GM12878 (cell line): ENCODE data around the gene CA10.

Experiments
- CHD4 ChIP-seq: fragments of 200-600 bp; sonication (generic); IDR thresholded peaks from 2 replicates; pipeline ENCODE4 v1.6.1; 2016; ENCODE audit warnings: mild to moderate bottlenecking
- DPF2 ChIP-seq: fragments of 450-650 bp; IDR thresholded peaks from 2 replicates; pipeline ENCODE4 v1.6.1; 2017; ENCODE audit warnings: mild to moderate bottlenecking
- HDGF ChIP-seq: fragments of 450-650 bp; IDR thresholded peaks from 2 replicates; pipeline ENCODE4 v1.6.1; 2016; ENCODE audit warnings: antibody characterized with exemption
- SMC3 ChIP-seq: IDR thresholded peaks from 2 replicates; pipeline ENCODE4 v1.6.1; 2011; ENCODE audit warnings: low read length, improper control_type of control experiment, borderline replicate concordance
- SPI1 ChIP-seq: IDR thresholded peaks from 2 replicates; pipeline ENCODE4 v1.6.1; 2011; ENCODE audit warnings: low read depth, mild to moderate bottlenecking, low read length, moderate library complexity, borderline replicate concordance; ENCODE audit not compliant: insufficient read depth
- TAF1 ChIP-seq: IDR thresholded peaks from 2 replicates; pipeline ENCODE4 v1.6.1; 2011; ENCODE audit warnings: mild to moderate bottlenecking, low read depth, low read length, borderline replicate concordance
- YY1 ChIP-seq: IDR thresholded peaks from 2 replicates; pipeline ENCODE4 v1.6.1; 2011; ENCODE audit warnings: low read depth, mild to moderate bottlenecking, low read length
- TF ChIP-seq, protein P1 (sequence below): fragments of 450-650 bp; conservative IDR thresholded peaks from 2 replicates; pipeline ENCODE4 v1.6.1; 2017; ENCODE audit warnings: mild to moderate bottlenecking, moderate library complexity
- TF ChIP-seq, protein P2 (sequence below): IDR thresholded peaks from 2 replicates; pipeline ENCODE4 v1.6.1; 2012; ENCODE audit warnings: mild to moderate bottlenecking, low read depth, low read length
- TF ChIP-seq, protein P3 (sequence below): fragments of 450-650 bp; IDR thresholded peaks from 2 replicates; pipeline ENCODE4 v1.6.1; 2017; ENCODE audit warnings: mild to moderate bottlenecking

GRCh38 chr17:51709694-51710633, 448.6 kb downstream of the CA10 start:
- no peak for TF ChIP-seq TAF1
- TF ChIP-seq, protein P1, sequence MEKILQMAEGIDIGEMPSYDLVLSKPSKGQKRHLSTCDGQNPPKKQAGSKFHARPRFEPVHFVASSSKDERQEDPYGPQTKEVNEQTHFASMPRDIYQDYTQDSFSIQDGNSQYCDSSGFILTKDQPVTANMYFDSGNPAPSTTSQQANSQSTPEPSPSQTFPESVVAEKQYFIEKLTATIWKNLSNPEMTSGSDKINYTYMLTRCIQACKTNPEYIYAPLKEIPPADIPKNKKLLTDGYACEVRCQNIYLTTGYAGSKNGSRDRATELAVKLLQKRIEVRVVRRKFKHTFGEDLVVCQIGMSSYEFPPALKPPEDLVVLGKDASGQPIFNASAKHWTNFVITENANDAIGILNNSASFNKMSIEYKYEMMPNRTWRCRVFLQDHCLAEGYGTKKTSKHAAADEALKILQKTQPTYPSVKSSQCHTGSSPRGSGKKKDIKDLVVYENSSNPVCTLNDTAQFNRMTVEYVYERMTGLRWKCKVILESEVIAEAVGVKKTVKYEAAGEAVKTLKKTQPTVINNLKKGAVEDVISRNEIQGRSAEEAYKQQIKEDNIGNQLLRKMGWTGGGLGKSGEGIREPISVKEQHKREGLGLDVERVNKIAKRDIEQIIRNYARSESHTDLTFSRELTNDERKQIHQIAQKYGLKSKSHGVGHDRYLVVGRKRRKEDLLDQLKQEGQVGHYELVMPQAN = no peak
- no peak for TF ChIP-seq HDGF
- TF ChIP-seq SPI1 = no peak
- no peak for TF ChIP-seq SMC3
- no peak for TF ChIP-seq YY1
- TF ChIP-seq, protein P2, sequence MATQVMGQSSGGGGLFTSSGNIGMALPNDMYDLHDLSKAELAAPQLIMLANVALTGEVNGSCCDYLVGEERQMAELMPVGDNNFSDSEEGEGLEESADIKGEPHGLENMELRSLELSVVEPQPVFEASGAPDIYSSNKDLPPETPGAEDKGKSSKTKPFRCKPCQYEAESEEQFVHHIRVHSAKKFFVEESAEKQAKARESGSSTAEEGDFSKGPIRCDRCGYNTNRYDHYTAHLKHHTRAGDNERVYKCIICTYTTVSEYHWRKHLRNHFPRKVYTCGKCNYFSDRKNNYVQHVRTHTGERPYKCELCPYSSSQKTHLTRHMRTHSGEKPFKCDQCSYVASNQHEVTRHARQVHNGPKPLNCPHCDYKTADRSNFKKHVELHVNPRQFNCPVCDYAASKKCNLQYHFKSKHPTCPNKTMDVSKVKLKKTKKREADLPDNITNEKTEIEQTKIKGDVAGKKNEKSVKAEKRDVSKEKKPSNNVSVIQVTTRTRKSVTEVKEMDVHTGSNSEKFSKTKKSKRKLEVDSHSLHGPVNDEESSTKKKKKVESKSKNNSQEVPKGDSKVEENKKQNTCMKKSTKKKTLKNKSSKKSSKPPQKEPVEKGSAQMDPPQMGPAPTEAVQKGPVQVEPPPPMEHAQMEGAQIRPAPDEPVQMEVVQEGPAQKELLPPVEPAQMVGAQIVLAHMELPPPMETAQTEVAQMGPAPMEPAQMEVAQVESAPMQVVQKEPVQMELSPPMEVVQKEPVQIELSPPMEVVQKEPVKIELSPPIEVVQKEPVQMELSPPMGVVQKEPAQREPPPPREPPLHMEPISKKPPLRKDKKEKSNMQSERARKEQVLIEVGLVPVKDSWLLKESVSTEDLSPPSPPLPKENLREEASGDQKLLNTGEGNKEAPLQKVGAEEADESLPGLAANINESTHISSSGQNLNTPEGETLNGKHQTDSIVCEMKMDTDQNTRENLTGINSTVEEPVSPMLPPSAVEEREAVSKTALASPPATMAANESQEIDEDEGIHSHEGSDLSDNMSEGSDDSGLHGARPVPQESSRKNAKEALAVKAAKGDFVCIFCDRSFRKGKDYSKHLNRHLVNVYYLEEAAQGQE = no peak
- TF ChIP-seq DPF2 = no peak
- TF ChIP-seq, protein P3, sequence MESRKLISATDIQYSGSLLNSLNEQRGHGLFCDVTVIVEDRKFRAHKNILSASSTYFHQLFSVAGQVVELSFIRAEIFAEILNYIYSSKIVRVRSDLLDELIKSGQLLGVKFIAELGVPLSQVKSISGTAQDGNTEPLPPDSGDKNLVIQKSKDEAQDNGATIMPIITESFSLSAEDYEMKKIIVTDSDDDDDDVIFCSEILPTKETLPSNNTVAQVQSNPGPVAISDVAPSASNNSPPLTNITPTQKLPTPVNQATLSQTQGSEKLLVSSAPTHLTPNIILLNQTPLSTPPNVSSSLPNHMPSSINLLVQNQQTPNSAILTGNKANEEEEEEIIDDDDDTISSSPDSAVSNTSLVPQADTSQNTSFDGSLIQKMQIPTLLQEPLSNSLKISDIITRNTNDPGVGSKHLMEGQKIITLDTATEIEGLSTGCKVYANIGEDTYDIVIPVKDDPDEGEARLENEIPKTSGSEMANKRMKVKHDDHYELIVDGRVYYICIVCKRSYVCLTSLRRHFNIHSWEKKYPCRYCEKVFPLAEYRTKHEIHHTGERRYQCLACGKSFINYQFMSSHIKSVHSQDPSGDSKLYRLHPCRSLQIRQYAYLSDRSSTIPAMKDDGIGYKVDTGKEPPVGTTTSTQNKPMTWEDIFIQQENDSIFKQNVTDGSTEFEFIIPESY = no peak
- no peak for TF ChIP-seq CHD4
